GM23338 (cell line): ENCODE results near the gene VSIR. TPM values are rescaled to one million over a fixed set of nuclear protein-coding genes. Genes with fewer than 3 reads are reported as not detected.

ENCODE experiments used
- ATAC-seq: fragments of 200-7000 bp; cut with Tn5 transposase; 3 replicates; pipeline ENCODE4 v1.9.1; 2020
- DNase-seq: peaks from one replicate; pipeline ENCODE4 v3.0.0-alpha.2; 2015; ENCODE audit warnings: low spot score
- H2AFZ ChIP-seq: fragments of 200-600 bp; sonication (generic); 2 replicates; pipeline ENCODE4 v1.8.0; 2016; ENCODE audit warnings: antibody characterized with exemption, mild to moderate bottlenecking, moderate library complexity
- H3F3A ChIP-seq: fragments of 200-600 bp; sonication (generic); replicated peaks from 2 replicates; pipeline ENCODE4 v1.8.0; 2017; ENCODE audit warnings: antibody characterized with exemption, mixed run types, low read depth
- H3K27ac ChIP-seq: fragments of 200-600 bp; sonication (generic); 2 replicates; pipeline ENCODE4 v1.6.1; 2016; ENCODE audit warnings: low read depth
- H3K27me3 ChIP-seq: fragments of 200-600 bp; sonication (generic); 2 replicates; pipeline ENCODE4 v1.8.0; 2016; ENCODE audit warnings: mild to moderate bottlenecking, mixed run types, moderate library complexity; ENCODE audit not compliant: insufficient read depth
- H3K36me3 ChIP-seq: fragments of 200-600 bp; sonication (generic); 2 replicates; pipeline ENCODE4 v1.8.0; 2016; ENCODE audit warnings: mild to moderate bottlenecking; ENCODE audit not compliant: insufficient read depth
- H3K4me1 ChIP-seq: fragments of 200-600 bp; sonication (generic); 2 replicates; pipeline ENCODE4 v1.8.0; 2016; ENCODE audit warnings: mild to moderate bottlenecking, moderate library complexity; ENCODE audit not compliant: insufficient read depth
- H3K4me2 ChIP-seq: fragments of 200-600 bp; sonication (generic); 2 replicates; pipeline ENCODE4 v1.7.1; 2017; ENCODE audit warnings: mixed run types
- H3K4me3 ChIP-seq: fragments of 200-600 bp; sonication (generic); 2 replicates; pipeline ENCODE4 v1.6.1; 2016; ENCODE audit warnings: mixed run types
- H3K79me2 ChIP-seq: fragments of 200-600 bp; sonication (generic); replicated peaks from 2 replicates; pipeline ENCODE4 v1.8.0; 2017; ENCODE audit warnings: mild to moderate bottlenecking; ENCODE audit not compliant: insufficient read depth
- H3K9me2 ChIP-seq: fragments of 200-600 bp; sonication (generic); 2 replicates; pipeline ENCODE4 v1.8.0; 2017; ENCODE audit not compliant: insufficient read depth
- H4K20me1 ChIP-seq: fragments of 200-600 bp; sonication (generic); replicated peaks from 2 replicates; pipeline ENCODE4 v1.8.0; 2017; ENCODE audit warnings: mild to moderate bottlenecking; ENCODE audit not compliant: insufficient read depth
- H3K27ac Mint-ChIP-seq: 2 replicates; pipeline ENCODE4 v1.8.0; 2020; ENCODE audit warnings: inconsistent platforms, mild to moderate bottlenecking, moderate library complexity, mixed read lengths
- H3K27me3 Mint-ChIP-seq: 3 replicates; pipeline ENCODE4 v1.8.0; 2022; ENCODE audit warnings: low read depth, mild to moderate bottlenecking, moderate library complexity, mixed read lengths, inconsistent platforms; ENCODE audit not compliant: insufficient read depth, poor library complexity
- H3K36me3 Mint-ChIP-seq: 3 replicates; pipeline ENCODE4 v1.8.0; 2021; ENCODE audit warnings: low read depth, mild to moderate bottlenecking, inconsistent platforms, moderate library complexity, mixed read lengths
- H3K4me1 Mint-ChIP-seq: 3 replicates; pipeline ENCODE4 v1.8.0; 2020; ENCODE audit warnings: mild to moderate bottlenecking, inconsistent platforms, mixed read lengths
- H3K4me3 Mint-ChIP-seq: 3 replicates; pipeline ENCODE4 v1.8.0; 2021; ENCODE audit warnings: moderate library complexity, mild to moderate bottlenecking, inconsistent platforms, mixed read lengths
- H3K9me3 Mint-ChIP-seq: 3 replicates; pipeline ENCODE4 v1.8.0; 2020; ENCODE audit warnings: moderate library complexity, mild to moderate bottlenecking, inconsistent platforms, mixed read lengths
- CREB1 ChIP-seq: fragments of 250-450 bp; sonication (Bioruptor Pico); IDR thresholded peaks from 2 replicates; pipeline ENCODE4 v1.5.0; 2020; ENCODE audit warnings: low read depth, mild to moderate bottlenecking, moderate library complexity
- EZH2 ChIP-seq: fragments of 200-600 bp; sonication (generic); IDR thresholded peaks from one replicate; pipeline ENCODE4 v1.8.0; 2017; ENCODE audit warnings: antibody characterized with exemption, mild to moderate bottlenecking, low read depth; ENCODE audit not compliant: unreplicated experiment
- EZH2phosphoT487 ChIP-seq: fragments of 200-600 bp; sonication (generic); IDR thresholded peaks from one replicate; pipeline ENCODE4 v1.8.1; 2018; ENCODE audit warnings: antibody characterized with exemption; ENCODE audit not compliant: unreplicated experiment
- JUNB ChIP-seq: IDR thresholded peaks from one replicate; pipeline ENCODE4 v1.6.1; 2016; ENCODE audit warnings: antibody characterized with exemption; ENCODE audit not compliant: unreplicated experiment
- NANOG ChIP-seq: IDR thresholded peaks from 2 replicates; pipeline ENCODE4 v1.6.1; 2016; ENCODE audit warnings: antibody characterized with exemption, borderline replicate concordance
- REST ChIP-seq: IDR thresholded peaks from one replicate; pipeline ENCODE4 v1.6.1; 2018; ENCODE audit warnings: antibody characterized with exemption; ENCODE audit not compliant: unreplicated experiment
- STAT1 ChIP-seq: IDR thresholded peaks from one replicate; pipeline ENCODE4 v1.6.1; 2016; ENCODE audit warnings: antibody characterized with exemption; ENCODE audit not compliant: unreplicated experiment
- ZNF114 ChIP-seq: fragments of 250-450 bp; sonication (Bioruptor Pico); IDR thresholded peaks from 2 replicates; pipeline ENCODE4 v1.5.0; 2020; ENCODE audit warnings: mild to moderate bottlenecking, moderate library complexity
- ZNF331 ChIP-seq: fragments of 250-450 bp; sonication (Bioruptor Pico); IDR thresholded peaks from 2 replicates; pipeline ENCODE4 v1.5.0; 2020; ENCODE audit warnings: low read depth, mild to moderate bottlenecking, moderate library complexity
- polyA plus RNA-seq: library from polyadenylated mRNA; unstranded; fragments of >200 nt; fragmentation: Nextera tagmentation; extraction: Ambion mirVana; gene quantifications from 2 replicates; pipeline ENCODE4 v1.2.1, GENCODE V29; 2016
- total RNA-seq: library from RNA; depleted of rRNA; stranded (reverse); fragments of >200 nt; shearing (Covaris generic); gene quantifications from 2 replicates; pipeline ENCODE4 v1.2.3, GENCODE V29; 2014
- TF ChIP-seq, protein P1 (sequence below), 2 experiments: fragments of 200-600 bp in 1 of 2; sonication (generic) in 1 of 2; conservative IDR thresholded peaks; 2 replicates each; pipeline versions ENCODE4 v1.5.1 to v1.6.1; 2016 to 2017; ENCODE audit warnings: antibody characterized with exemption in 2 of 2, low read depth in 2 of 2, mild to moderate bottlenecking in 2 of 2, moderate library complexity in 1 of 2

VSIR gene
- total and polyA plus RNA-seq, 2 experiments from 2014 or later, result 0.10 to 0.74 TPM

DNA sequence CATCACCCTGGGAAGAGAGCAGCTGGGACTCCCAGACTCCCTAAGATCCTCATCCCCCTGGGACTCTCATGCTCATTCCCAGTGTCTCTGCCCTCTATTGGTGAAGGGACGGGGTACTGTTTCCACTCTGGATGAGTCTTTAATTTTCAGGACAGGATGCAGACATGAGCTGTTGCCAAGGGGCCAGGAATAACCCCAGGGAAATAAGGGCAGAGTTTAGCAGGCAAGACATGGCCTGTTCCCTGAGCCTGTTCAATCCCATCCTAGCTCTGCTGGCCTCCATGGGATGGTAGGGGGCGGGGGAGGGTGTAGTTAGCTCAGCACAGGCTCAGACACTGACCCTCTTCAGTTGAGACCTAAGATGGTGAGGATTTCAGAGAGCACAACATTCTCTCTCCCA is 67.7 kb downstream of the VSIR start:
- Mint-ChIP-seq H3K27me3 (peaks cover 7% of the 10 kb centered on the region), H3K4me3 (no peak overlapping the region), H3K36me3 (no peaks in the 10 kb centered on the region), H3K9me3 (no peaks in the 10 kb centered on the region), H3K27ac (no peak overlapping the region), H3K4me1 (no peaks in the 10 kb centered on the region; the same call in 1 of the 3 replicates)
- Histone ChIP-seq H3K4me2 (no peak overlapping the region), H3K79me2 (no peaks in the 10 kb centered on the region), H3F3A (no peaks in the 10 kb centered on the region), H3K9me2 (no peaks in the 10 kb centered on the region), H2AFZ (no peak overlapping the region), H4K20me1 (no peaks in the 10 kb centered on the region), H3K27me3 (no peaks in the 10 kb centered on the region), H3K4me1 (no peaks in the 10 kb centered on the region), H3K27ac (no peak overlapping the region), H3K4me3 (no peak overlapping the region), H3K36me3 (no peaks in the 10 kb centered on the region)
- no peak for ATAC-seq
- TF ChIP-seq CREB1 (CRISPR knock-in tag), result no peak
- no peak for TF ChIP-seq EZH2phosphoT487
- TF ChIP-seq, protein P1, sequence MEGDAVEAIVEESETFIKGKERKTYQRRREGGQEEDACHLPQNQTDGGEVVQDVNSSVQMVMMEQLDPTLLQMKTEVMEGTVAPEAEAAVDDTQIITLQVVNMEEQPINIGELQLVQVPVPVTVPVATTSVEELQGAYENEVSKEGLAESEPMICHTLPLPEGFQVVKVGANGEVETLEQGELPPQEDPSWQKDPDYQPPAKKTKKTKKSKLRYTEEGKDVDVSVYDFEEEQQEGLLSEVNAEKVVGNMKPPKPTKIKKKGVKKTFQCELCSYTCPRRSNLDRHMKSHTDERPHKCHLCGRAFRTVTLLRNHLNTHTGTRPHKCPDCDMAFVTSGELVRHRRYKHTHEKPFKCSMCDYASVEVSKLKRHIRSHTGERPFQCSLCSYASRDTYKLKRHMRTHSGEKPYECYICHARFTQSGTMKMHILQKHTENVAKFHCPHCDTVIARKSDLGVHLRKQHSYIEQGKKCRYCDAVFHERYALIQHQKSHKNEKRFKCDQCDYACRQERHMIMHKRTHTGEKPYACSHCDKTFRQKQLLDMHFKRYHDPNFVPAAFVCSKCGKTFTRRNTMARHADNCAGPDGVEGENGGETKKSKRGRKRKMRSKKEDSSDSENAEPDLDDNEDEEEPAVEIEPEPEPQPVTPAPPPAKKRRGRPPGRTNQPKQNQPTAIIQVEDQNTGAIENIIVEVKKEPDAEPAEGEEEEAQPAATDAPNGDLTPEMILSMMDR (conservative IDR thresholded peaks at IDR 0.05; ENCODE audit: low read depth in 2 of 2), result peak in 1 of 2 experiments; percentile 35; a peak in 2 of 4 replicates
- no peak for TF ChIP-seq JUNB
- no peak for TF ChIP-seq EZH2
- TF ChIP-seq REST, result no peak
- TF ChIP-seq ZNF114 (CRISPR knock-in tag), result no peak
- DNase-seq, result no peak

- ATAC-seq (no peak), DNase-seq (no peak)
- no peak overlapping the region for H2AFZ ChIP-seq
- H3K4me1 Mint-ChIP-seq, result no peaks in the 10 kb centered on the region; the same call in 1 of the 3 replicates
- no peaks in the 10 kb centered on the region for H3K4me1 ChIP-seq
- H3K27ac ChIP-seq, result no peak overlapping the region
- no peaks in the 10 kb centered on the region for H4K20me1 ChIP-seq
- no peaks in the 10 kb centered on the region for H3K27me3 ChIP-seq
- peaks cover 6% of the 10 kb centered on the region for H3K27me3 Mint-ChIP-seq
- H3K4me2 ChIP-seq, result no peak overlapping the region
- no peaks in the 10 kb centered on the region for H3K36me3 ChIP-seq
- no peak overlapping the region for H3K4me3 ChIP-seq
- H3K79me2 ChIP-seq, result no peaks in the 10 kb centered on the region
- no peaks in the 10 kb centered on the region for H3K9me3 Mint-ChIP-seq
- no peak overlapping the region for H3K27ac Mint-ChIP-seq
- no peak overlapping the region for H3K4me3 Mint-ChIP-seq
- no peaks in the 10 kb centered on the region for H3K9me2 ChIP-seq
- TF ChIP-seq ZNF114 (CRISPR knock-in tag) (no peak), ZNF331 (CRISPR knock-in tag) (no peak), REST (no peak), STAT1 (no peak), NANOG (no peak), CREB1 (CRISPR knock-in tag) (no peak)
- no peaks in the 10 kb centered on the region for H3K36me3 Mint-ChIP-seq
- no peaks in the 10 kb centered on the region for H3F3A ChIP-seq
Observed at GRCh38 chr10:71704816-71705215, 68.5 kb downstream of the VSIR start.
